Activated T-helper 2 cell treated with anti-CD3 and anti-CD28 coated beads, Interferon-gamma antibody, Interleukin-2, Interleukin-4, amounts not matched to agents 10 μg/mL and 5 μg/mL and 100 μg/mL, durations not matched to agents 14 hours and 24 hours and 36 hours (primary cell): ENCODE results near the gene LSM3. TPM values are rescaled to one million over a fixed set of nuclear protein-coding genes. Genes with fewer than 3 reads are reported as not detected.
"Not testable (repeated sequence)": the region's sequence is repeated elsewhere in the genome, so short reads cannot be mapped to it uniquely, and the experiment has no call there.

Experiments used
- DNase-seq: peaks from one replicate; pipeline ENCODE4 v3.0.0; 2021; ENCODE audit warnings: low spot score
- H3K27ac Mint-ChIP-seq: one replicate; pipeline ENCODE4 v1.8.0; 2021; ENCODE audit warnings: mixed read lengths
- H3K27me3 Mint-ChIP-seq: one replicate; pipeline ENCODE4 v1.8.0; 2021; ENCODE audit warnings: low read depth, mixed read lengths
- H3K36me3 Mint-ChIP-seq: one replicate; pipeline ENCODE4 v1.8.0; 2021; ENCODE audit warnings: low read depth, mixed read lengths
- H3K4me1 Mint-ChIP-seq: one replicate; pipeline ENCODE4 v1.8.0; 2021; ENCODE audit warnings: low read depth, mixed read lengths
- H3K4me3 Mint-ChIP-seq: one replicate; pipeline ENCODE4 v1.8.0; 2021; ENCODE audit warnings: low read depth, mild to moderate bottlenecking, moderate library complexity, mixed read lengths
- H3K9me3 Mint-ChIP-seq: one replicate; pipeline ENCODE4 v1.8.0; 2021; ENCODE audit warnings: mixed read lengths
- intact Hi-C: fragments of 100-400 bp; cut with micrococcal nuclease; formaldehyde crosslinking; loops from one replicate; pipeline ENCODE4 v1.15.1; 2023
- total RNA-seq: library from RNA; stranded (reverse); gene quantifications from 2 replicates; pipeline ENCODE4 v1.2.3, GENCODE V29; 2022

The LSM3 gene
- total RNA-seq, 1 donor from 2014 or later: 18.3 TPM

DNA sequence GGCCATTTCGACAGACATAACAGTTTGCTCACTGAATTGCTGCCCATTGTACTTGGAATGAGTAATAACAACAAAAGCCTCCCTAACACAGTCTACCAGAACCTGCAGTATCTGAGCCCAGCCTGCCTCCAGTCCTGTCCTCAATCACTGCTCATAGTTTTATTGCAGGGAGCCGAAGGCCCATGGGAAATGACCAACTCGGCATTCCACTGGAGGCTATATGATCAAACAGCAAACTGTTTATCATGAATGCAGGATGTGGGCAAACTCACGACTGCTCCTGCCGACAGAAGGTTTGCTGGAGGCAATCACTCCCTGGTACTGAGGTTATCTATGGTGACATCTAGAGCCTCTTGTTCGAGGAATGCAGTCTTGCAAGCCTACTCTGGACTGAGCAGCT is 46.3 kb downstream of the LSM3 start:
- DNase-seq: no peak
- Mint-ChIP-seq H3K4me1 (no peaks in the 10 kb centered on the region), H3K4me3 (no peak overlapping the region), H3K36me3 (no peaks in the 10 kb centered on the region), H3K9me3 (peaks cover 18% of the 10 kb centered on the region), H3K27me3 (peaks cover 26% of the 10 kb centered on the region), H3K27ac (no peak overlapping the region)
- intact Hi-C loops: no loop called here

DNA sequence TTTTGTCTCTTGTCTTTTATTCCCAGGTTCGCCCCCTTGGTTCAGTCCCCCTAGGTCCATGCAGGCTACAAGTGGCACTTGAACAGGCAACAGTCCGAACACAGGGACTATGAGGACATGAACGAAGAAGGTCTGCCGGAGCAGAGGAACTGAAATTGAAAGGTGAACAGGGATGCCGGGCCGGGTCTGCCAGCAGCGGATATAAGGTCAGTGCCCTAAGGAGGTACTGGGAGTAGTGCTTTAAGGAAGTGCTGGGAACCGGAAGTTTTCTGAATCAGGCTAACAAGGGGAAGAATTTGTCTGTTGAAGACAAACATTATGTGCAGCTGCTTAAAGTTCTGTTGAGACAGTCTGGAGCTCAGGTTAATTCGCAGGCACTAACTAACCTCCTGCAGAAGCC is 46.8 kb downstream of the LSM3 start:
- intact Hi-C loops: no loop called here
- Mint-ChIP-seq H3K4me1 (no peaks in the 10 kb centered on the region), H3K9me3 (peaks cover 18% of the 10 kb centered on the region), H3K27ac (no peak overlapping the region), H3K27me3 (peaks cover 22% of the 10 kb centered on the region), H3K4me3 (no peak overlapping the region), H3K36me3 (no peaks in the 10 kb centered on the region)
- no peak for DNase-seq

DNA sequence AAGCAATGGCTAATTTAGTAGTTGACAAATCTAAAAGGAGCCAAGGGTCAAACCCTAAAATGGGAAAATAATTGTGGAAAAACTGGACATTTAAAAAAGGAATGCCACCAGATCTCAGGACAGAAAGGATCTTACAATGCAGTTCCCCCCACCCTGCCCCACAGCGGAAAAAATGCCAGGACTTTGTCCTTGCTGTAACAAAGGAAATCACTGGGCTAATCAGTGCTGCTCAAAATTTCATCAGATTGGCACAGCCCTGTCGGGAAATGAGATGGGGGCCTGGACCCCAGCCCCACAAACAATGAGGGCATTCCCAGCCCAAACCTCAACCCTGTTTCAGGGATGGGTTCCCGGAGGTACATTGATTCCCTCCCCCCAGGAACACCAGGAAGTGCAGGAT is 47.7 kb downstream of the LSM3 start:
- DNase-seq, H3K4me1 Mint-ChIP-seq, intact Hi-C loops, H3K27ac Mint-ChIP-seq, H3K36me3 Mint-ChIP-seq, H3K4me3 Mint-ChIP-seq: not testable (repeated sequence)
- Mint-ChIP-seq H3K9me3 (peaks cover 13% of the 10 kb centered on the region), H3K27me3 (peaks cover 18% of the 10 kb centered on the region)

DNA sequence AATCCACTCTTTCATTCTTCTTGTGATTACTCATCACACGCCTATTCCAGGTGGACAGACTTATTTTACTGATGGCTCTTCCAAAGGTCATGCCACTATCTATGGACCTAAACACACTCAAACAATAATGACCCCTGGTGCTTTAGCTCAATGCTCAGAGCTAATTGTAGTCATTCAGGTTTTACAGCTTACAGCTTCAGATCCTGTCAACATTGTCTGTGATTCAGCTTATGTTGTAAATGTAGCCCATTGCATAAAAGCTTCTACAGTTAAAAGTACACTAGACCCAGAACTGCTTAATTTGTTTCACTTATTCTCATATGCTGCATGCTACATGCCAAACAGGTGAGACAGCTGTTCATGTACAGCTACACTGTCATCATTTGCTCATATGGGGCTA is 49.2 kb downstream of the LSM3 start:
- H3K27me3 Mint-ChIP-seq: peaks cover 27% of the 10 kb centered on the region
- intact Hi-C loops: no loop called here

DNA sequence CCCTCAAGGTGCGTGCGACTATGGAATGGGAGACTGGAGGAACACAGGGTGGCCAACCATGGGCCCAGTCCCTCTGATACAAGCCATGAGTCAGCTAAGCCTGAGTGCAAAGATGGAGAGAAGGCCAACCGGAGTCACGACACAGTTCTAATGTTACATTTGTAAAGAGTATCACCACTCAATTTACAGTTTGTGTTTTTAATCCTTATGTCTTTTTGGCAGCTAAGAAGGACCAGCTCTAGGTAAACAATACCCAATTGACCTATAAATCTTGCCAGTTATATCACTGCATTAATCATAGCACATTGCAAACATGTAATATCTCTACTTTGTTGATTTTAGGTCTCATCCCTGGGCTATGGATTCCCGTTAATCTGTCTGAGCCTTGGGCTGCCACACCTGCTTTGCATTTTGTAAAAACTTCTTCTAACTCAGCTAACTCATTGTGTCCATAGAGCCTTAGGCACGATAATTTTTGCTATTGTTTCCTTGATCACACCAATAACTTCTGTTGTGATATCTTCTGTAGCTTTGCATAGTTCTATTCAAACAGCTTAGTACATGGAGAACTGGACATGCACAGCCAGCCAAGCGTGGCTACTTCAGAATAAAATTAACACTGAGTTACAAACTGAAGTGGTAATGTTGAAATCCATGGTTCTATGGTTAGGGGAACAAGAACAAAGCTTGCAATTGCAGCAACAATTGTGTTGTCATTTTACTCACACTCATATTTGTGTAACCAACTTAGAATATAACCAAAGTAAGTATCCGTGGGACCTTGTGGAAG is 50.3 kb downstream of the LSM3 start:
- DNase-seq: no peak
- peaks cover 5% of the 10 kb centered on the region for H3K9me3 Mint-ChIP-seq
- peaks cover 3% of the 10 kb centered on the region for H3K4me1 Mint-ChIP-seq
- H3K27me3 Mint-ChIP-seq: peaks cover 30% of the 10 kb centered on the region
- no peak overlapping the region for H3K4me3 Mint-ChIP-seq
- no peak overlapping the region for H3K27ac Mint-ChIP-seq
- H3K36me3 Mint-ChIP-seq: no peaks in the 10 kb centered on the region
- intact Hi-C loops: no loop called here

More for the DNA sequence above, 49.2 kb downstream of the LSM3 start:
- Mint-ChIP-seq H3K36me3 (no peaks in the 10 kb centered on the region), H3K4me1 (peaks cover 2% of the 10 kb centered on the region), H3K4me3 (no peak overlapping the region), H3K9me3 (no peaks in the 10 kb centered on the region), H3K27ac (no peak overlapping the region)
- DNase-seq: no peak

DNA sequence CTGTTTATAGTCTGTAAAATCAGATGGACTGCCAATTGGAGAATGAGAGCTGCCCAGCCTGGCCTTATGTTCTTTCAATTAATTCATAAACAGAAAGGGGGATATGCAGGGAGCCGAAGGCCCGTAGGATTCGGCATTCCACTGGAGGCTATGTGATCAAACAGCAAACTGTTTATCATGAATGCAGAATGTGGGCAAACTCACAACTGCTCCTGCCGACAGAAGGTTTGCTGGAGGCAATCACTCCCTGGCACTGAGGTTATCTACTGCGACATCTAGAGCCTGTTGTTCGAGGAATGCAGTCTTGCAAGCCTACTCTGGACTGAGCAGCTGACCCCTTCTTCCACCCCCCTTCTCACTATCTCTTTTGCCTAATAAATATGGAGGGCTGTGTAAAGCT is 51.1 kb downstream of the LSM3 start:
- intact Hi-C loops, H3K9me3 Mint-ChIP-seq, H3K4me3 Mint-ChIP-seq, H3K4me1 Mint-ChIP-seq, DNase-seq, H3K27ac Mint-ChIP-seq, H3K36me3 Mint-ChIP-seq: not testable (repeated sequence)
- peaks cover 27% of the 10 kb centered on the region for H3K27me3 Mint-ChIP-seq

DNA sequence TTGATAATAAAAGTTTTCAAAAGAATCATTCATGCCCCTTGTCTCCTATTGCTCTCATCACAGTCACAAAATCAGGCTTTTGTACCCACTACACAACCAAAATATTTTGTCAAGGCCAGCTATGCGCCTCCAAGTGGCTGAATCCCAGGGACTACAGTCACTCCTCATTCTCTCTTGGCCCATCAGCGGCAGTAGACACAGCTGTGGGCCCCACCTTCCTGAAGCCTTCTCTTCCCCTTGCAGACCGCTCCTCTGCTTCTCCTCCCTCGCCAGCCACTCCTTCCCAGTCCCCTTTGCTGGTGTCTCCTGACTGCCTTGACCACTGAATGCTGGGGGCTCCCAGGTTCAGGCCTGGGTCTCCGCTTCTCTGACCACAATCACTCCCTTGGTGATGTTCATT is 52.1 kb downstream of the LSM3 start:
- Mint-ChIP-seq H3K9me3 (peaks cover 5% of the 10 kb centered on the region), H3K4me1 (peaks cover 3% of the 10 kb centered on the region), H3K27ac (no peak overlapping the region), H3K36me3 (no peaks in the 10 kb centered on the region), H3K27me3 (peaks cover 20% of the 10 kb centered on the region), H3K4me3 (no peak overlapping the region)
- no peak for DNase-seq
- intact Hi-C loops: no loop called here

DNA sequence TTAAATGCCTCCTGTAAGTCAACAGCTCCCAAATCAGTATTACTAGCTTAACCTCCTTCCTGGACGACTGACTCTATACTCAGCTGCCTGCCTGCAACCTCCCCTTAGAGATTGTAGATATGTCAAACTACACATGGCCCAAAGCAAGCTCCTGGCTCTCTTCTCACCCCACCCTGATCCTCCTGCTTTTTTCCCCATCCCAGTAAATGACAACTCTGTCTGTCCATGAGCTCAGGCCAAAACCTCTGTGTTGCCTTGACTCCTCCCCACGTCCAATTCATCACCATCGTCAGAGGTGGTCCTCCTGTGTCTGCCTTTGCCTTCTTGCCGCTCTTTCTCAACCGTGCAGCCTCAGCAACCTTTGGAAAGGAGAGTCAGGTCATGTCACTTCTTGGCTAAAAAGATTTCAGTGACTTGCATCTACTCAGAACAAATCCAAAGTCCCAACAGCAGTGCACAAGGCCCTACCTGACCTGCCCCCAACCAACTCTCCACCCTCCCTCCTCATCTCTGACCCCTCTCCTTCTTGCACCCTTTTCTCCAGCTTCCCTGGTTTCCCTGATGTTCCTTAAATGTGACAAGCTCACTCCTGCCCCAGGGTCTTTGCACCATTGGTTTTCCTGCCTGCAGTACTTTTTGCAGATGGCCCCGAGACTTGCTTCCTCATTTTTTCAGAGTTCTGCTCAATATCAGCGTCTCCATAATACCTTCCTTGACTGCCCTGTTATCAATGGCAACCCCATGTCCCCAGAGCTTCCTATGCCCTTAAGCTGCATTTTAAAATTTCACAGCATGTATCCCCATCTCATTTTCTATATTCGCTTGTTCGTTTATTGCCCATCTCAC is 52.8 kb downstream of the LSM3 start:
- no peak overlapping the region for H3K4me3 Mint-ChIP-seq
- no peaks in the 10 kb centered on the region for H3K36me3 Mint-ChIP-seq
- intact Hi-C loops: no loop called here
- no peak for DNase-seq
- peaks cover 18% of the 10 kb centered on the region for H3K27me3 Mint-ChIP-seq
- H3K4me1 Mint-ChIP-seq: peaks cover 3% of the 10 kb centered on the region
- H3K9me3 Mint-ChIP-seq: peaks cover 5% of the 10 kb centered on the region
- no peak overlapping the region for H3K27ac Mint-ChIP-seq

DNA sequence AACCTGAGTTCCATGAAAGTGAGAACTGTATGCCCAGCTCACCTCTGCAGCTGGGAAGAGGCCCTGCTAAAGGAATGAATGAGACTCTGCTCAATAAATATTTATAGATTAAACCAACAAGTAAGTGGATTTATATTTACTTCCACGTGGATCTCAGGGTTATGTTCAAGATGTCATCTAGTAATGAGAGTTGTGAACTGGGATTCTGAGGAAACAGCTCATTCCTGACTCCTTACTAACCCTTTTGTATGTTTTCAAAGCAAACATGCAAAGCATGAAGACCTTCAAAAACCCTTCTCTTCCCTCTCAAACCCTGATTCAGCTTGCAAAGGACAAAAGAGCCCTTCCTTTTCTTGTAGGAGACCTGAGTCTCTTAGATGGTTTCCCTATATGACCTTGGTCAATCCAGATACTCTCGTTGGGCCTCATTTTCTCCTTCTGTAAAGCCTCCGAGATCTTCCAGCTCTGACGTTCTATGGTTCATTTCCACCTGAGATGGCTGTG is 53.4 kb downstream of the LSM3 start:
- Mint-ChIP-seq H3K4me1 (peaks cover 3% of the 10 kb centered on the region), H3K36me3 (no peaks in the 10 kb centered on the region), H3K4me3 (no peak overlapping the region), H3K27ac (no peak overlapping the region), H3K27me3 (peaks cover 18% of the 10 kb centered on the region), H3K9me3 (peaks cover 5% of the 10 kb centered on the region)
- intact Hi-C loops: no loop called here
- DNase-seq: no peak

DNA sequence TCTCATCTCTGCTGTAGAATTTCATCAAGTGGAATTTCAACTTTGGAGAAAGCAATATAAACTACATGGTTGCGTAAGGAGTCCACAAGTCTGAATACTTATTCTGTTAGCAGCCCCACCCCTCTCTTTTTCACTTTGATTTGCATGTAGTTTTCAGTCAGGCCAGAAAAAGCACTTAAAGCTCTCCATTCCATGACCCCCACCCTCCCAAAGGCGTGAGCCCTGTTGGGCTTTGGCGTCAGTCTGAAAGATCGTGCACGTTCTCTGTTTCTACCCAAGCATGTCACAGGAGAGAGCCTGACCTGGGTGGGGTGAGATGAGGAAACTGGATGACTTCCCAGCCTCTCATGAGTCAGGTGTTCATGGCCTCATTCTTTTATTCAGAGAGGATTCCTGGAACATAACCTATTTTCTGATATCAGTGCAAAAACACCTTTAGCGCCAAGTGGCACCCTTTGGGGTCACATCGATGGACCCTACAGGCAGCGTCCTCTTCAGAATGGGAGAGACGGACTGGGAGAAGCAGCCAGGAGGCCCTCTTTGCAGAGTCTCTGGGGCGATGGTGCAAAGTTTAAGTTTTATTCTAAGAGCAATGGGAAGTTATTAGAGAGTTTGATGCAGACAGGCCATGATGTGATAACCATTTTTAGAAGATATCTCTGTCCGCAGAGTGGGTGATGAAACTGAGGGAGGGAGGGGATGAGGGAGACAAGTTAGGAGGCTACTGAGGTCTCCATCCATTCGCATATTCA is 55.8 kb downstream of the LSM3 start:
- no peaks in the 10 kb centered on the region for H3K36me3 Mint-ChIP-seq
- intact Hi-C loops: no loop called here
- peaks cover 5% of the 10 kb centered on the region for H3K9me3 Mint-ChIP-seq
- peaks cover 20% of the 10 kb centered on the region for H3K27me3 Mint-ChIP-seq
- no peak overlapping the region for H3K27ac Mint-ChIP-seq
- no peak overlapping the region for H3K4me3 Mint-ChIP-seq
- H3K4me1 Mint-ChIP-seq: peaks cover 3% of the 10 kb centered on the region
- no peak for DNase-seq

DNA sequence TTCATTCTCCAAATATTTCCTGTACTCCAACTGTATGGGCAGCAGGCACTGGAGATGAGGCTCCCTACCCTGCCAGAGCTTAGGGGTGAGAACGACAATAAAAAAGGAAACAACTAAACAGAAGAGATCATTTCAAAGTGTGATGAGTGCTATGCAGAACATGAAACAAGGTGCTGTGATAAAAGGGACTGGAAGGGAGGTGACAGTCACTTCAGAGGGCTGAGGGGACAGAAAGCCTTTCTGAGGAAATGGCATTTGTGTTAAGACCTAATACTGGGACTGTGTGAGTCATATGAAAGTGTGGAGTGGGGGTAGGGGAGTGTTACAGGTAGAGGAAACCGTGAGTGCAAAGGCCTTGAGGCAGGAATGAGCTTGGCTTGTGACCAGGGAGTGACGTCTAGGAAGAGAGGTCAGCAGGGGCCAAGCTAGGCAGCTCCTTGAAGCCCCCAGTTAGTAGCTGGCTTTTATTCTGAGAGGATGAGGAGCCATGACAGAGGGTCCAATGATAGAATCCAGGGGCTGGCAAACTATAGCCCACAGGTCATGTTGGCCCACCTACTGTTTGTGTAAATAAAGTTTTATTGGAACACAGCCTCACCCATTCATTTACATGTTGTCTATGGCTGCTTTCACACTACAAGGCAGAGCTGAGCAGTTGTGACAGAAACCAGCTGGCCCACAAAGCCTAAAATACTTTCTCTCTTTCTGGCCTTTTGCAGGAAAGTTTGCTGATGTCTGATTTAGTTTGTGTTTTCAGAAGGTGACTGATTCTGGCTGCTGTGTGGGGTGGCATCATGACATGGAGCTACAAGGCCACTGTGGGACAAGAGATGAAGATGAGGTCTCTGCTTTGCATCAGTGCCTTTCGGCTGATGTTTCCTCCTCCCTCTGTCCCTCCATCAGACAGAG is 56.6 kb downstream of the LSM3 start:
- H3K27ac Mint-ChIP-seq: no peak overlapping the region
- intact Hi-C loops: no loop called here
- H3K27me3 Mint-ChIP-seq: peaks cover 27% of the 10 kb centered on the region
- DNase-seq: no peak
- peaks cover 3% of the 10 kb centered on the region for H3K4me1 Mint-ChIP-seq
- H3K4me3 Mint-ChIP-seq: no peak overlapping the region
- H3K9me3 Mint-ChIP-seq: peaks cover 5% of the 10 kb centered on the region
- H3K36me3 Mint-ChIP-seq: no peaks in the 10 kb centered on the region

DNA sequence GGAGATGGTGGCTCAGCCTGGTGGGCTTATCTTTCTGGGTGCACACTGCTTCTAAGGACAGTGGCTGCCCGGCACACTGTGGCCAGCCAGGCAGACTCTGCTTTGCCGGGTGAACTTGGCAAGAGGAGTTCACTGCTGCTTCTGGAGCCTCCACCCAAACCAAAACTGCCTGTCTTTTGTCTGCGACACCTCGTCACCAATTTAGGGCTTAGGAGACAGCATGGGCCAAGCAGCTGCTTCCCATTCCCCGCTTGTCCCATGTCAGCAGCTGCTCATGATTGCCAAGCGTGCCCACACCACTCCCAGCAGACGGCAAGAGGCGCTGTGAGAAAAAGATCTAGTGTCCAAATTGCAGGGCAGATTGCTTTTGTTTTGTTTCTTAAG is 57.3 kb downstream of the LSM3 start:
- intact Hi-C loops: no loop called here
- H3K4me3 Mint-ChIP-seq: no peak overlapping the region
- H3K9me3 Mint-ChIP-seq: peaks cover 5% of the 10 kb centered on the region
- H3K27me3 Mint-ChIP-seq: peaks cover 27% of the 10 kb centered on the region
- DNase-seq: no peak
- no peak overlapping the region for H3K27ac Mint-ChIP-seq
- H3K4me1 Mint-ChIP-seq: peaks cover 3% of the 10 kb centered on the region
- H3K36me3 Mint-ChIP-seq: no peaks in the 10 kb centered on the region
